Mesendoderm (in vitro differentiated cells): ENCODE measurements around the gene FAM228A.
A peak's percentile ranks its signal among the peaks of the same experiment; 100 is the strongest.
"Not testable (repeated sequence)": the region's sequence is repeated elsewhere in the genome, so short reads cannot be mapped to it uniquely, and the experiment has no call there.

Experiments
- DNase-seq: peaks from one replicate; pipeline ENCODE4 v3.0.0; 2013
- H2AK5ac ChIP-seq: 2 replicates; pipeline ENCODE4 v1.6.1; 2013; ENCODE audit warnings: low read length, inconsistent platforms
- H2BK120ac ChIP-seq: 2 replicates; pipeline ENCODE4 v1.6.1; 2013; ENCODE audit warnings: low read depth, mild to moderate bottlenecking, low read length, moderate library complexity, mixed read lengths
- H2BK15ac ChIP-seq: replicated peaks from 2 replicates; pipeline ENCODE4 v1.6.1; 2013; ENCODE audit warnings: low read depth, mild to moderate bottlenecking, moderate library complexity
- H2BK5ac ChIP-seq: 2 replicates; pipeline ENCODE4 v1.6.1; 2013; ENCODE audit warnings: low read length, inconsistent platforms
- H3K18ac ChIP-seq: 2 replicates; pipeline ENCODE4 v1.6.1; 2013; ENCODE audit warnings: mild to moderate bottlenecking, low read length, mixed read lengths
- H3K23ac ChIP-seq: one replicate; pipeline ENCODE4 v1.6.1; 2013; ENCODE audit warnings: low read length
- H3K27ac ChIP-seq: 2 replicates; pipeline ENCODE4 v1.5.1; 2013; ENCODE audit warnings: low read depth, mild to moderate bottlenecking, inconsistent platforms, low read length, moderate library complexity
- H3K27me3 ChIP-seq: 2 replicates; pipeline ENCODE4 v1.6.1; 2013; ENCODE audit warnings: low read length, control low read depth, mild to moderate bottlenecking, inconsistent platforms; ENCODE audit not compliant: insufficient read depth, poor library complexity
- H3K36me3 ChIP-seq: 2 replicates; pipeline ENCODE4 v1.6.1; 2013; ENCODE audit warnings: low read length, inconsistent platforms; ENCODE audit not compliant: control insufficient read depth, insufficient read depth
- H3K4ac ChIP-seq: one replicate; pipeline ENCODE4 v1.6.1; 2013; ENCODE audit warnings: low read depth, mild to moderate bottlenecking, low read length, moderate library complexity
- H3K4me1 ChIP-seq: 2 replicates; pipeline ENCODE4 v1.6.1; 2013; ENCODE audit warnings: low read depth, low read length, inconsistent platforms; ENCODE audit not compliant: control insufficient read depth
- H3K4me2 ChIP-seq: 2 replicates; pipeline ENCODE4 v1.6.1; 2013; ENCODE audit warnings: low read length
- H3K4me3 ChIP-seq: 2 replicates; pipeline ENCODE4 v1.5.1; 2013; ENCODE audit warnings: mild to moderate bottlenecking, low read length
- H3K56ac ChIP-seq: one replicate; pipeline ENCODE4 v1.6.1; 2013; ENCODE audit warnings: low read length
- H3K79me1 ChIP-seq: 2 replicates; pipeline ENCODE4 v1.6.1; 2013; ENCODE audit warnings: low read length, inconsistent platforms
- H3K79me2 ChIP-seq: 2 replicates; pipeline ENCODE4 v1.6.1; 2013; ENCODE audit warnings: mild to moderate bottlenecking, low read length; ENCODE audit not compliant: control insufficient read depth, insufficient read depth
- H3K9ac ChIP-seq: 2 replicates; pipeline ENCODE4 v1.6.1; 2013; ENCODE audit warnings: low read length, inconsistent platforms
- H4K5ac ChIP-seq: one replicate; pipeline ENCODE4 v1.6.1; 2013; ENCODE audit warnings: low read length
- H4K8ac ChIP-seq: one replicate; pipeline ENCODE4 v1.6.1; 2013; ENCODE audit warnings: low read depth, mild to moderate bottlenecking, control low read depth, low read length, moderate library complexity
- WGBS: extraction: QIAGEN DNeasy Blood & Tissue Kit; methylation state at CpG from one replicate; pipeline ENCODE4 v1.1.7; 2013; ENCODE audit warnings: low lambda C conversion rate, missing lambda C conversion rate; ENCODE audit not compliant: insufficient coverage; ENCODE audit errors: extremely low coverage; 5-methylcytosine and 5-hydroxymethylcytosine counted together

The FAM228A gene

DNA sequence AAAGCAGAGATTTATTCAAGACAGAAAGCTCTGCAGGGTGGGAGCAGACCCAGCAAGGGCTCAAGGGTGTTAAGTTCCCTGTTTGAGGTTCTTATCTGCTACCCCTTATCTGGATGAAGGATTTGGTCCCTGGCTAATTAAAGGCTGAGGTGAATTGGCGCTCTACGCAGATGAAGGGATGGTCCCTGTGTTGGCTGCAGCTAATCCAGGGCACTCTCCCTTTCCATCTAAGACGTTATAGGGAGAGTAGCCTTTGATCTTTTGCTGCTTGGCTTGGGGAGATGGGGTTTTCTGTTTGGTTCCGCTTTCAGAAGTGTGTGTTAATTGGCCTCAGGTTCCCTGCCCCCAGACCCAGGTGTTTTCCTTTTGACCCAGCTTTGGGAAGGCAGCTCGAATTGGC lies 17.0 kb downstream of the FAM228A start:
- Histone ChIP-seq H3K4me2 (no peak overlapping the region), H3K27ac (no peak overlapping the region), H3K4me3 (no peak overlapping the region), H2BK15ac (no peak overlapping the region), H3K79me2 (no peaks in the 10 kb centered on the region), H4K8ac (no peak overlapping the region), H3K18ac (no peak overlapping the region), H3K4ac (no peak overlapping the region), H3K27me3 (no peaks in the 10 kb centered on the region), H3K56ac (no peak overlapping the region), H2BK120ac (no peak overlapping the region), H3K4me1 (peaks cover 7% of the 10 kb centered on the region), H3K9ac (no peak overlapping the region), H3K36me3 (no peaks in the 10 kb centered on the region), H3K79me1 (no peaks in the 10 kb centered on the region), H2AK5ac (no peak overlapping the region), H2BK5ac (no peak overlapping the region), H3K23ac (no peak overlapping the region), H4K5ac (no peak overlapping the region)
- WGBS, result no CpG with 5 or more reads among the region's 5 CpGs
- DNase-seq, result peak; percentile 92

DNA sequence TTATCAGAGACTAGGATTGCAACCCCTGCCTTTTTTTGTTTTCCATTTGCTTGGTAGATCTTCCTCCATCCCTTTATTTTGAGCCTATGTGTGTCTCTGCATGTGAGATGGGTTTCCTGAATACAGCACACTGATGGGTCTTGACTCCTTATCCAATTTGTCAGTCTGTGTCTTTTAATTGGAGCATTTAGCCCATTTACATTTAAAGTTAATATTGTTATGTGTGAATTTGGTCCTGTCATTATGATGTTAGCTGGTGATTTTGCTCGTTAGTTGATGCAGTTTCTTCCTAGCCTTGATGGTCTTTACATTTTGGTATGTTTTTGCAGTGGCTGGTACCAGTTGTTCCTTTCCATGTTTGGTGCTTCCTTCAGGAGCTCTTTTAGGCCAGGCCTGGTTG lies 22.4 kb downstream of the FAM228A start:
- not testable (repeated sequence) for H3K79me2 ChIP-seq, H3K27ac ChIP-seq, H3K79me1 ChIP-seq, H3K18ac ChIP-seq, H2AK5ac ChIP-seq, DNase-seq, H3K4me2 ChIP-seq, H2BK15ac ChIP-seq, H3K4me1 ChIP-seq, H3K23ac ChIP-seq, H3K27me3 ChIP-seq, H2BK5ac ChIP-seq, H3K9ac ChIP-seq, H2BK120ac ChIP-seq, H3K36me3 ChIP-seq, H3K4ac ChIP-seq, H4K5ac ChIP-seq, H4K8ac ChIP-seq, H3K4me3 ChIP-seq, H3K56ac ChIP-seq
- no CpG with 5 or more reads among the region's 1 CpG for WGBS

DNA sequence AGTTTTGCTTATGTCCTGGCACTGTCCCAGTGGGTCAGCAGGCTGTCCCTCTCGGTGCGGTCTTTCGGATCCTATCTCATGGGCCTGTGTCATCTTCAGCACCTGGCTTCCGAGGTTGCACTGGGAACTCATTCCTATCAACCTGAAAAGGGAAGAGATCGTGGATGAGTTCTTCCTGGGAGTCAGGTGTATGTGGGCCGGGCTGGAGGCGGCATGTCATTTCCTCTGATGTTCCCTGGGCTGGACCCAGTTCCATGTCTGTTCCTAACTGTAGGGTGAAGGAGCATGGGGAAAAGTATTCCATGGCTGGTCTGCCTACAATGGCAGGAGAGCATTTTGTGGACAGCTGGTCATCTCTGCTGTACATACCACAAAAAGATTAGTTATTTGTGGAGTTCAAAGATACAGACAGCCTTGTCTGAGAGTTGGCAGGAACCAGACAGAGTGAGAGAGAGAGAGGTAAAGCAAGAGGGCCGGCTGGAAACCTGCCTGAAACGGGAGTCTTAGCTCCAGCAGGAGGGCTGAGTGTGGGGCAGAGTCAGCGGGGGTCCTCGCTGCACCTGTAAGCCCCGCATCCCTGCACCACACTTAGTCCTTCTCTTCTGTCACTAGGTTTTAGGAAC lies 25.2 kb downstream of the FAM228A start:
- H3K27me3 ChIP-seq, result no peaks in the 10 kb centered on the region
- no CpG with 5 or more reads among the region's 12 CpGs for WGBS

DNA sequence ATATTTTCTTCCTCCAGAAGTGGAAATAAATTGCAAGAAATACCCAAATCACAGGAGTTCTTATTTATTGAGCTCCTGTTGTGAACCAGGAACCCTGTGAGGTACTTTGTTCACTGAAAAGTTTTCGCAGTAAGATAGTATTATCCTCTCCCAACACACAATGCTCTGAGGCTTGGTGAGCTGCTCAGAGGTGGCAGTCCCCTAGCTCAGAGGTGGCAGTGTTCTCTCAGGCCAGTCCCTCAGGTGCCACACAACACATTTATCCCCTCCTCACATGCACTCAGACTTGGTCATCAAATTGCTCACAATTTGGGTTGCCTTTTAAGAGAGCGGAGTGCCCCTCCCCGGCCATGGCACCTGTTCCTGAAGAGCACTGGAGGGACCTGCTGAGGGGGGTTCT lies 25.9 kb downstream of the FAM228A start:
- Histone ChIP-seq H3K56ac (no peak overlapping the region), H2BK15ac (no peak overlapping the region), H3K4ac (no peak overlapping the region), H3K27ac (no peak overlapping the region), H3K18ac (no peak overlapping the region), H3K23ac (no peak overlapping the region), H3K36me3 (no peaks in the 10 kb centered on the region), H4K8ac (no peak overlapping the region), H3K79me1 (no peaks in the 10 kb centered on the region), H3K79me2 (no peaks in the 10 kb centered on the region), H3K4me3 (no peak overlapping the region), H3K4me1 (no peaks in the 10 kb centered on the region), H3K4me2 (no peak overlapping the region), H3K9ac (no peak overlapping the region), H2BK120ac (no peak overlapping the region), H4K5ac (no peak overlapping the region), H3K27me3 (no peaks in the 10 kb centered on the region), H2AK5ac (no peak overlapping the region), H2BK5ac (no peak overlapping the region)
- DNase-seq, result no peak
- no CpG with 5 or more reads among the region's 3 CpGs for WGBS

More for the DNA sequence above, 25.2 kb downstream of the FAM228A start:
- Histone ChIP-seq H3K27ac (no peak overlapping the region), H3K4me3 (no peak overlapping the region), H3K9ac (no peak overlapping the region), H3K79me2 (no peaks in the 10 kb centered on the region), H3K18ac (no peak overlapping the region), H3K79me1 (no peaks in the 10 kb centered on the region), H3K4me2 (no peak overlapping the region), H2BK5ac (no peak overlapping the region), H2BK15ac (no peak overlapping the region), H3K4ac (no peak overlapping the region), H2BK120ac (no peak overlapping the region), H3K56ac (no peak overlapping the region), H3K36me3 (no peaks in the 10 kb centered on the region), H2AK5ac (no peak overlapping the region), H3K23ac (no peak overlapping the region), H4K5ac (no peak overlapping the region), H3K4me1 (no peaks in the 10 kb centered on the region), H4K8ac (no peak overlapping the region)
- no peak for DNase-seq

DNA sequence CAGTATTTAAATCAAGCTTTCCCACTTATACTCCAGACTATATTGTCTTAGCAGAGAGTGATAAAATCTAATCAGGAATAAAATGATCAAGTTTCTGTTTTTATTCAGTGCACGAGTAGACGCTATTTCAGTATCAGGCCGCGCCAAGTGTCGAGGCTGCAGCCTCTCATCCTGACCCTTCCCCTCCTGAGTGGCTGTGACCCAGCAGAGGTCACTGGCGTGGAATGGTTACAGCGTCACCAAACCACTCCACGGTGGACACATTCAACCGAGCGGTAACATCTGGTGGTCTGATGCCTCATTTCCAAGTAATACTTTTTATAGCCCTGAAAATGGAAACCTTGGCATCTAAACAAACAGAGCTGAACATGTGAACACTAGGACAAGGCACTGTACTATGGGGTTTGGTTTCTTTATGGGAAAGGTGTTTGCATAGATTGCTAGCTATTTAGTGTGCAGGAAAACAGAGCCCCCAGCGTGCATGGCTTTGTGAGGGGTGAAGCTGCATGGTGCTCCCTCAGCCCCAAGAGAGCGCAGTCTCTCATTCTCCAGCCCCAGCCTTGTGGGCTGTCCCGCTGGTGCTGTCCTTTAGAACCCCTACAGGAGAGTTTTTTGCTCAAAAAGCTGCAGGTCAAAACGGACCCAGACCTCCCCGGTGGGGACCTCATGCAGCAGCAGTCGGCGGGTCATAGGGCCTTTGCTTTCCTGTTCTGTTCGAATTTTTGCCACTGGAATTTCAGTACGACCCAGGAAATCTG lies 28.4 kb downstream of the FAM228A start:
- Histone ChIP-seq H3K9ac (no peak overlapping the region), H4K5ac (no peak overlapping the region), H2BK5ac (no peak overlapping the region), H3K4me3 (no peak overlapping the region), H4K8ac (no peak overlapping the region), H3K4me2 (no peak overlapping the region), H3K18ac (no peak overlapping the region), H3K36me3 (no peaks in the 10 kb centered on the region), H3K4me1 (no peaks in the 10 kb centered on the region), H3K27me3 (no peaks in the 10 kb centered on the region), H2AK5ac (no peak overlapping the region), H3K4ac (no peak overlapping the region), H2BK15ac (no peak overlapping the region), H2BK120ac (no peak overlapping the region), H3K23ac (no peak overlapping the region), H3K56ac (no peak overlapping the region), H3K79me2 (no peaks in the 10 kb centered on the region), H3K27ac (no peak overlapping the region), H3K79me1 (no peaks in the 10 kb centered on the region)
- WGBS, result no CpG with 5 or more reads among the region's 19 CpGs
- DNase-seq, result peak; percentile 31

DNA sequence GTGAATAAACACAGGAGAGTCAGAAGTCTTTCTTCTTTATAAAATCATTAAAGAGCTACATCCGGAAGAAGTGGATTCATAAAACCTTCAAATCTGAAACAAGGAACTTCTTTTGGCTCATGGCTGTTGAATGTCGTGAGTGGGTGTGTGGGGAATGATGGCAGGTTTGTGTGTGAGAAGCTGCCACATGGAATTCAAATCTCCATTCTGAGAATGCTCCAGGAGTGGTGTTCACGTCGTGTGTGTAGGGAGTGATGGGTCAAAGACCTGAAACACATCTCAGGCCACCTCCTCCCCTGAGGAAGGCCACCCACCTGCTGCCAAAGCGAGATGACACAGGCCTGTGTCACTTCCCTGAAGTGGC lies 28.9 kb downstream of the FAM228A start:
- Histone ChIP-seq H3K4me2 (no peak overlapping the region), H3K79me2 (no peaks in the 10 kb centered on the region), H3K4me3 (no peak overlapping the region), H4K8ac (no peak overlapping the region), H3K4ac (no peak overlapping the region), H3K18ac (no peak overlapping the region), H2BK120ac (no peak overlapping the region), H3K9ac (no peak overlapping the region), H3K27ac (no peak overlapping the region), H2BK15ac (no peak overlapping the region), H3K4me1 (no peaks in the 10 kb centered on the region), H3K23ac (no peak overlapping the region), H3K27me3 (no peaks in the 10 kb centered on the region), H3K79me1 (no peaks in the 10 kb centered on the region), H3K36me3 (no peaks in the 10 kb centered on the region), H2AK5ac (no peak overlapping the region), H4K5ac (no peak overlapping the region), H2BK5ac (no peak overlapping the region), H3K56ac (no peak overlapping the region)
- no peak for DNase-seq
- no CpG with 5 or more reads among the region's 5 CpGs for WGBS
